Neural cell (in vitro differentiated cells): ENCODE results near the gene ERICH6. TPM values are rescaled to one million over a fixed set of nuclear protein-coding genes. Genes with fewer than 3 reads are reported as not detected.

Source experiments
- H2AFZ ChIP-seq: fragments of 200-600, 300-800 bp; sonication (generic), shearing (Covaris generic); 2 replicates; pipeline ENCODE4 v1.6.0; 2014; ENCODE audit warnings: low read depth, mild to moderate bottlenecking, antibody characterized with exemption, low read length, moderate library complexity
- H3F3A ChIP-seq: fragments of 200-600 bp; shearing (Covaris generic); 2 replicates; pipeline ENCODE4 v1.6.1; 2016; ENCODE audit warnings: mild to moderate bottlenecking, moderate library complexity, mixed read lengths, antibody characterized with exemption, low read length; ENCODE audit not compliant: insufficient read depth, poor library complexity, severe bottlenecking
- H3K27ac ChIP-seq: fragments of 200-600, 300-800 bp; sonication (generic), shearing (Covaris generic); 2 replicates; pipeline ENCODE4 v1.5.1; 2014; ENCODE audit warnings: mild to moderate bottlenecking, low read length, moderate library complexity
- H3K27me3 ChIP-seq: fragments of 300-800, 200-600 bp; sonication (generic), shearing (Covaris generic); 2 replicates; pipeline ENCODE4 v1.6.0; 2014; ENCODE audit warnings: mild to moderate bottlenecking, low read depth, low read length, moderate library complexity; ENCODE audit not compliant: insufficient read depth
- H3K36me3 ChIP-seq: fragments of 300-800, 200-600 bp; sonication (generic), shearing (Covaris generic); 2 replicates; pipeline ENCODE4 v1.5.1; 2014; ENCODE audit warnings: mild to moderate bottlenecking, antibody characterized with exemption, low read length, moderate library complexity; ENCODE audit not compliant: insufficient read depth
- H3K4me2 ChIP-seq: fragments of 300-800, 200-600 bp; sonication (generic), shearing (Covaris generic); 2 replicates; pipeline ENCODE4 v1.6.0; 2014; ENCODE audit warnings: mild to moderate bottlenecking, low read length
- H3K4me3 ChIP-seq: fragments of 300-800, 200-600 bp; sonication (generic), shearing (Covaris generic); 2 replicates; pipeline ENCODE4 v1.5.1; 2014; ENCODE audit warnings: mild to moderate bottlenecking, low read length, moderate library complexity
- H3K79me2 ChIP-seq: fragments of 200-600 bp; shearing (Covaris generic); replicated peaks from 2 replicates; pipeline ENCODE4 v1.6.0; 2014; ENCODE audit warnings: mild to moderate bottlenecking, low read length, moderate library complexity; ENCODE audit not compliant: insufficient read depth
- H3K9ac ChIP-seq: fragments of 300-800, 200-600 bp; sonication (generic), shearing (Covaris generic); 2 replicates; pipeline ENCODE4 v1.6.1; 2016; ENCODE audit warnings: mild to moderate bottlenecking, low read length, mixed read lengths
- H3K9me2 ChIP-seq: fragments of 200-600 bp; shearing (Covaris generic); 2 replicates; pipeline ENCODE4 v1.6.1; 2016; ENCODE audit warnings: mild to moderate bottlenecking, low read length, mixed read lengths; ENCODE audit not compliant: insufficient read depth
- H3K9me3 ChIP-seq: fragments of 200-600, 300-800 bp; sonication (generic), shearing (Covaris generic); 2 replicates; pipeline ENCODE4 v1.6.1; 2016; ENCODE audit warnings: mild to moderate bottlenecking, mixed run types, low read length, moderate library complexity, mixed read lengths
- H4K20me1 ChIP-seq: fragments of 200-600 bp; shearing (Covaris generic); 2 replicates; pipeline ENCODE4 v1.6.1; 2016; ENCODE audit warnings: mild to moderate bottlenecking, mixed run types; ENCODE audit not compliant: insufficient read depth
- CTCF ChIP-seq: fragments of 450-650 bp; IDR thresholded peaks from 2 replicates; pipeline ENCODE4 v1.5.1; 2014; ENCODE audit warnings: antibody characterized with exemption, mild to moderate bottlenecking, moderate library complexity; ENCODE audit not compliant: poor library complexity, severe bottlenecking
- EP300 ChIP-seq: fragments of 450-650 bp; conservative IDR thresholded peaks from 2 replicates; pipeline ENCODE4 v1.6.1; 2014; ENCODE audit warnings: antibody characterized with exemption, mild to moderate bottlenecking, moderate library complexity; ENCODE audit not compliant: poor library complexity, severe bottlenecking
- EZH2 ChIP-seq: fragments of 200-600, 300-800 bp; shearing (Covaris generic), sonication (generic); IDR thresholded peaks from 2 replicates; pipeline ENCODE4 v1.6.1; 2014; ENCODE audit warnings: antibody characterized with exemption, low read length, borderline replicate concordance, mild to moderate bottlenecking; ENCODE audit not compliant: insufficient read depth, poor library complexity, severe bottlenecking
- MXI1 ChIP-seq: fragments of 450-650 bp; conservative IDR thresholded peaks from 2 replicates; pipeline ENCODE4 v1.6.1; 2014; ENCODE audit warnings: antibody characterized with exemption, mild to moderate bottlenecking; ENCODE audit not compliant: poor library complexity, severe bottlenecking
- POLR2AphosphoS5 ChIP-seq: IDR thresholded peaks from 2 replicates; pipeline ENCODE4 v1.6.1; 2012
- RAD21 ChIP-seq: fragments of 450-650 bp; conservative IDR thresholded peaks from 2 replicates; pipeline ENCODE4 v1.6.1; 2014; ENCODE audit warnings: antibody characterized with exemption, mild to moderate bottlenecking, moderate library complexity
- REST ChIP-seq: IDR thresholded peaks from 2 replicates; pipeline ENCODE4 v1.6.1; 2012; ENCODE audit warnings: borderline replicate concordance
- SMC3 ChIP-seq: fragments of 450-650 bp; conservative IDR thresholded peaks from 2 replicates; pipeline ENCODE4 v1.6.1; 2014; ENCODE audit warnings: antibody characterized with exemption, mild to moderate bottlenecking, moderate library complexity; ENCODE audit not compliant: poor library complexity
- TAF1 ChIP-seq: IDR thresholded peaks from 2 replicates; pipeline ENCODE4 v1.6.1; 2012; ENCODE audit warnings: low read depth
- polyA plus RNA-seq: library from polyadenylated mRNA; depleted of rRNA; stranded (reverse); fragments of >200 nt; gene quantifications from 2 replicates; pipeline ENCODE4 v1.2.3, GENCODE V29; 2014

ERICH6 gene
- polyA plus RNA-seq, 1 donor from 2014 or later, result not detected

- Histone ChIP-seq H3K9me2 (no peaks in the 10 kb centered on the region), H2AFZ (no peak overlapping the region), H3K36me3 (no peaks in the 10 kb centered on the region), H3K79me2 (no peaks in the 10 kb centered on the region), H3K4me2 (no peak overlapping the region), H3F3A (no peaks in the 10 kb centered on the region), H3K9me3 (no peaks in the 10 kb centered on the region), H3K4me3 (no peak overlapping the region), H3K27me3 (no peaks in the 10 kb centered on the region), H3K27ac (no peak overlapping the region), H3K9ac (no peak overlapping the region), H4K20me1 (no peaks in the 10 kb centered on the region)
- TF ChIP-seq EP300 (no peak), TAF1 (no peak), RAD21 (no peak), SMC3 (no peak), EZH2 (no peak), REST (no peak), MXI1 (no peak), CTCF (no peak), POLR2AphosphoS5 (no peak)
Observed at GRCh38 chr3:150675587-150675986, 28.1 kb downstream of the ERICH6 start.

GRCh38 chr3:150673966-150674365 is 29.8 kb downstream of the ERICH6 start:
- Histone ChIP-seq H3K79me2 (no peaks in the 10 kb centered on the region), H3K27me3 (no peaks in the 10 kb centered on the region), H3K4me3 (no peak overlapping the region), H3K9me3 (no peaks in the 10 kb centered on the region), H2AFZ (no peak overlapping the region), H3K27ac (no peak overlapping the region), H3K4me2 (no peak overlapping the region), H3K36me3 (no peaks in the 10 kb centered on the region), H3K9ac (no peak overlapping the region), H4K20me1 (no peaks in the 10 kb centered on the region), H3F3A (no peaks in the 10 kb centered on the region), H3K9me2 (no peaks in the 10 kb centered on the region)
- TF ChIP-seq SMC3 (no peak), CTCF (no peak), REST (no peak), EP300 (no peak), MXI1 (no peak), EZH2 (no peak), POLR2AphosphoS5 (no peak), TAF1 (no peak), RAD21 (no peak)
